Natural killer cell (primary cell): ENCODE data around the gene SLC2A14. TPM values are rescaled to one million over a fixed set of nuclear protein-coding genes. Genes with fewer than 3 reads are reported as not detected.
"Not testable (repeated sequence)": the region's sequence is repeated elsewhere in the genome, so short reads cannot be mapped to it uniquely, and the experiment has no call there.

Experiments
- ATAC-seq, 3 donors: fragments of 150-1000 bp in 2 of 3; fragments of 200-7000 bp in 1 of 3; cut with Tn5 transposase; 1 replicate in 1 of 3; 2 replicates in 2 of 3; pipeline ENCODE4 v1.10.0; 2021; ENCODE audit warnings: mild to moderate bottlenecking in 2 of 3, moderate library complexity in 2 of 3
- DNase-seq, 2 donors: peaks; one replicate each; pipeline versions ENCODE4 v3.0.0 to v3.0.0-alpha.2; 2013 to 2021; ENCODE audit warnings: mixed read lengths in 1 of 2
- H3K27ac ChIP-seq: one replicate; pipeline ENCODE4 v1.5.1; 2013; ENCODE audit warnings: mild to moderate bottlenecking, low read length
- H3K27me3 ChIP-seq: one replicate; pipeline ENCODE4 v1.6.1; 2013; ENCODE audit warnings: low read length; ENCODE audit not compliant: control insufficient read depth, insufficient read depth
- H3K36me3 ChIP-seq: one replicate; pipeline ENCODE4 v1.6.1; 2013; ENCODE audit warnings: low read length; ENCODE audit not compliant: control insufficient read depth, insufficient read depth
- H3K4me1 ChIP-seq: one replicate; pipeline ENCODE4 v1.6.1; 2013; ENCODE audit warnings: low read length; ENCODE audit not compliant: control insufficient read depth, insufficient read depth
- H3K4me3 ChIP-seq: one replicate; pipeline ENCODE4 v1.5.1; 2013; ENCODE audit warnings: low read length
- H3K9me3 ChIP-seq: one replicate; pipeline ENCODE4 v1.6.1; 2013; ENCODE audit warnings: low read length; ENCODE audit not compliant: control insufficient read depth, insufficient read depth
- H3K27ac Mint-ChIP-seq, 2 donors: one replicate each; pipeline ENCODE4 v1.8.0; 2022; ENCODE audit warnings: mild to moderate bottlenecking in 2 of 2, mixed read lengths in 2 of 2, moderate library complexity in 1 of 2
- H3K27me3 Mint-ChIP-seq, 2 donors: one replicate each; pipeline ENCODE4 v1.8.0; 2022; ENCODE audit warnings: low read depth in 2 of 2, mixed read lengths in 2 of 2
- H3K36me3 Mint-ChIP-seq: one replicate; pipeline ENCODE4 v1.8.0; 2022; ENCODE audit warnings: mixed read lengths
- H3K4me1 Mint-ChIP-seq, 2 donors: one replicate each; pipeline ENCODE4 v1.8.0; 2022; ENCODE audit warnings: mixed read lengths in 2 of 2
- H3K4me3 Mint-ChIP-seq: one replicate; pipeline ENCODE4 v1.8.0; 2022; ENCODE audit warnings: mild to moderate bottlenecking, moderate library complexity, mixed read lengths
- H3K9me3 Mint-ChIP-seq, 2 donors: one replicate each; pipeline ENCODE4 v1.8.0; 2022; ENCODE audit warnings: mixed read lengths in 2 of 2
- WGBS: methylation state at CpG from one replicate; pipeline ENCODE4 v1.1.7; 2013; ENCODE audit warnings: missing lambda C conversion rate; ENCODE audit not compliant: insufficient coverage; 5-methylcytosine and 5-hydroxymethylcytosine counted together
- intact Hi-C: fragments of 100-400 bp; cut with micrococcal nuclease; formaldehyde crosslinking; loops from one replicate; pipeline ENCODE4 v1.14.2; 2022
- total RNA-seq, 4 donors: library from RNA; stranded (reverse); fragments of 120-200 nt in 1 of 4; gene quantifications; one replicate each; pipeline versions ENCODE4 v1.2.3 to v1.2.4, GENCODE V29; 2013 to 2022
- TF ChIP-seq, protein P1 (sequence below): fragments of 200-600 bp; IDR thresholded peaks from one replicate; pipeline ENCODE4 v1.8.0; 2022; ENCODE audit warnings: antibody characterized with exemption

SLC2A14 gene
- total RNA-seq, 3 donors from 2014 or later (not counting 1 experiment from before 2014, with no cell fraction given): 0.12 to 7.9 (median 0.25) TPM

DNA sequence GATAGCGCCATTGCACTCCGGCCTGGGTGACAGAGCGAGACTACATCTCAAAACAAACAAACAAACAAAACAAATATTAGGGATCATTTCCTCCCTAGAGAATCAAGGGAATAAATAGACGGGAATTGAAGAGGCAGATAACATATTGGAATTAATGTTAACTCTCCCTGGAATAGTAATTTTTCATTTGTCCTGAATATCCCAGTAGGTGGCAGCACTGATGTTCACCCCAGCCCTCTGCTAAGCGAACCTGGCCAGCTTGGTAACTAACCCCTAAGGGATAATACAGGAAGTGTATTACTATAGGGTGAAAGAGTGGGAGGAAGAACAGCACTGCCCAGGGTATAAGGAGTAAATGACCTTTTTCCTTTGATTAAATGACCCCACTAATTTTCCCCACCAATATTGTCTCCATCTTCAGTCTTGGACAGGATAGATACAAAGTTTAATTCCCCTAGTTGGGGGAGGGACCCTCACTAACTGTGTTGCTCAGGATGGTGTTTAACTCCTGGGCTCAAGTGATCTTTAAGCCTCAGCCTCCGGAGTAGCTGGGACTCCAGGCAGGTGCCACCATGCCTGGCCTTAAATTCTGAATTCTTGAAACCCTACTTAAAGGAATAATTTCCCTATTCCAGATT is 40.5 kb downstream of the SLC2A14 start:
- DNase-seq (peak in 1 of 2 donors; percentile 54), ATAC-seq (peak; percentile 75 to 84 (median 78))
- 57% methylated on average over 6 of the region's 6 CpGs for WGBS
- Histone ChIP-seq H3K4me3 (no peak overlapping the region), H3K36me3 (no peaks in the 10 kb centered on the region), H3K27ac (no peak overlapping the region), H3K4me1 (no peaks in the 10 kb centered on the region), H3K9me3 (no peaks in the 10 kb centered on the region), H3K27me3 (no peaks in the 10 kb centered on the region)
- Mint-ChIP-seq H3K36me3 (no peaks in the 10 kb centered on the region), H3K4me3 (no peak overlapping the region), H3K27me3 (peaks cover 0 to 3% of the 10 kb centered on the region in 2 donors), H3K4me1 (peaks cover 0 to 9% of the 10 kb centered on the region in 2 donors), H3K27ac (no peak overlapping the region), H3K9me3 (no peaks in the 10 kb centered on the region)
- TF ChIP-seq, protein P1, sequence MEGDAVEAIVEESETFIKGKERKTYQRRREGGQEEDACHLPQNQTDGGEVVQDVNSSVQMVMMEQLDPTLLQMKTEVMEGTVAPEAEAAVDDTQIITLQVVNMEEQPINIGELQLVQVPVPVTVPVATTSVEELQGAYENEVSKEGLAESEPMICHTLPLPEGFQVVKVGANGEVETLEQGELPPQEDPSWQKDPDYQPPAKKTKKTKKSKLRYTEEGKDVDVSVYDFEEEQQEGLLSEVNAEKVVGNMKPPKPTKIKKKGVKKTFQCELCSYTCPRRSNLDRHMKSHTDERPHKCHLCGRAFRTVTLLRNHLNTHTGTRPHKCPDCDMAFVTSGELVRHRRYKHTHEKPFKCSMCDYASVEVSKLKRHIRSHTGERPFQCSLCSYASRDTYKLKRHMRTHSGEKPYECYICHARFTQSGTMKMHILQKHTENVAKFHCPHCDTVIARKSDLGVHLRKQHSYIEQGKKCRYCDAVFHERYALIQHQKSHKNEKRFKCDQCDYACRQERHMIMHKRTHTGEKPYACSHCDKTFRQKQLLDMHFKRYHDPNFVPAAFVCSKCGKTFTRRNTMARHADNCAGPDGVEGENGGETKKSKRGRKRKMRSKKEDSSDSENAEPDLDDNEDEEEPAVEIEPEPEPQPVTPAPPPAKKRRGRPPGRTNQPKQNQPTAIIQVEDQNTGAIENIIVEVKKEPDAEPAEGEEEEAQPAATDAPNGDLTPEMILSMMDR: peak; percentile 59
- intact Hi-C loops: loop anchor here (1.0 kb wide), 1 partner anchor 163 kb away; no protein-coding TSS in a partner anchor

DNA sequence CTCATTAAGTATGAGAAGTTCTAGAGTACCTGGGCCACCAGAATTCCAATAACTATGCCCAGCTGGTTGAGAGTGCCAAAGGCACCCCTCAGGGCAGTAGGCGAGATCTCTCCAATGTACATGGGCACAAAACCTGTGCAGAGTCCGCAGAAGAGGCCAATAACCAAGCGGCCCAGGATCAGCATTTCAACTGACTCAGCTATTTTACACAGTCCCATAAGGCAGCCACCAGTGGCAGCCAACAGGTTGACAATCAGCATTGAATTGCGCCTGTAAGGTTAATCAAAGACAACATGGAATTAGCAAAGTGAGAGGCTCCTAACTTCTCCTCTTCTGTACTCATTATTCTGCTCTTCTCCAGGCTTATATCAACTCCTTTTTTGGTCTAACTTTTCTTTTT is 43.0 kb downstream of the SLC2A14 start:
- H3K27me3 Mint-ChIP-seq, H3K36me3 ChIP-seq, H3K4me3 Mint-ChIP-seq, H3K27ac Mint-ChIP-seq, intact Hi-C loops, H3K27ac ChIP-seq, DNase-seq, H3K4me1 ChIP-seq, H3K27me3 ChIP-seq, H3K36me3 Mint-ChIP-seq, H3K9me3 Mint-ChIP-seq, H3K4me3 ChIP-seq, H3K9me3 ChIP-seq, ATAC-seq, H3K4me1 Mint-ChIP-seq: not testable (repeated sequence)
- WGBS: 96% methylated on average over 4 of the region's 4 CpGs

DNA sequence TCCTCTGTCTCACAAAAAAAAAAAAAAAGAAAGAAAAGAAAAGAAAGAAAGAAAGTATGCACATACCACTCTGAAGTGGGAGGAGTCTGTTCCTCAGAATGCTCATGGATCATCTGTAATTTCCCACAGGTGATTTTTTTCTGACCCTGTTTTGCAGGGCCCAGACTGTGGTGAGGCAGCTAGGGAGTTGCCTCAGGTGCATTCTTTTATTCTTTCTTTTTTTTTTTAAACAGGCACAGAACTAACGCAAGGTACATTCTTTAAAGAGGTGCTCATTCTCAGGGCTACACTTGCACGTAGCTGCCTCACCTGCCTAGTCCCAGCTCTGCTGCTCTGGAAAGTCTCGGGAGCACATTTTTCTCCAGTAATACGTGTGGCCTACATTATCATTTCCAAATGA is 47.0 kb downstream of the SLC2A14 start:
- H3K4me3 ChIP-seq, H3K27me3 Mint-ChIP-seq, H3K27ac ChIP-seq, H3K27ac Mint-ChIP-seq, H3K27me3 ChIP-seq, ATAC-seq, H3K4me1 ChIP-seq, H3K4me3 Mint-ChIP-seq, H3K9me3 Mint-ChIP-seq, H3K36me3 Mint-ChIP-seq, DNase-seq, H3K4me1 Mint-ChIP-seq, intact Hi-C loops, H3K36me3 ChIP-seq, H3K9me3 ChIP-seq: not testable (repeated sequence)
- WGBS: no CpG with 5 or more reads among the region's 4 CpGs

DNA sequence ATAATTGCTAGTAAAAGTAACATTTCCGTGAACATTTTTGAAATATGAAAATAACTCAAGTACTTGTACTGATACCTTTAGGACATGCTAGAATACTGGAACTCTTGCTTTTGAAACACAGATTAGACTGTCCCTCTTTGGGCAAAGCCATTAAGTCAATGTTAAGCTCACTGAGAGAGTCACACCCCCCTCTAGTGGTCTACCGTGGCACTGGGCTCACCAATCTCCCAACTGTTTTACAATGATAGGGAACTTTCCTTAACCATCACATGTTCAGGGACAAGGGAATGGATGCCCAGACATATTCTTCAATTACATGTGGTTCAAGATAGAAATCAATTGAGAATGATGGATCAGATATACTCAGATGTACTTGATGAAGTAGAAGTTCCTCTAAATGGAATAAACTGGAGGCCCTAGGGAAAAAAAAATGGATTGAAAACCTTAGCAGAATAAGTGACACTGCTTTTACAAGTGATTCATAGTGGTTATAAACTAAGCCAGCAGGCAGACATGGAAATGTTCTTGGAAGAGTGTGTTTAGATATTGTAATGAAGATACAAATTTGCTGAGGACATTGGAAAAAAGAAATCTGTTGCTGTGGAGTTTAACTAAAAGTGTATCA is 65.7 kb downstream of the SLC2A14 start:
- intact Hi-C loops: loop anchor here (1.0 kb wide), 2 partner anchors 91 to 130 kb away; no protein-coding TSS in a partner anchor
- Histone ChIP-seq H3K27me3 (no peaks in the 10 kb centered on the region), H3K4me1 (no peaks in the 10 kb centered on the region), H3K4me3 (no peak overlapping the region), H3K9me3 (no peaks in the 10 kb centered on the region), H3K36me3 (no peaks in the 10 kb centered on the region), H3K27ac (no peak overlapping the region)
- Mint-ChIP-seq H3K36me3 (no peaks in the 10 kb centered on the region), H3K27ac (no peak overlapping the region), H3K27me3 (peaks cover 0 to 3% of the 10 kb centered on the region in 2 donors), H3K4me3 (no peak overlapping the region), H3K9me3 (no peaks in the 10 kb centered on the region), H3K4me1 (no peaks in the 10 kb centered on the region)
- ATAC-seq (peak; percentile 68 to 84 (median 82)), DNase-seq (peak; percentile 45 to 75)
- WGBS: 18% methylated on average over 2 of the region's 2 CpGs
- TF ChIP-seq, protein P1: peak; percentile 92

DNA sequence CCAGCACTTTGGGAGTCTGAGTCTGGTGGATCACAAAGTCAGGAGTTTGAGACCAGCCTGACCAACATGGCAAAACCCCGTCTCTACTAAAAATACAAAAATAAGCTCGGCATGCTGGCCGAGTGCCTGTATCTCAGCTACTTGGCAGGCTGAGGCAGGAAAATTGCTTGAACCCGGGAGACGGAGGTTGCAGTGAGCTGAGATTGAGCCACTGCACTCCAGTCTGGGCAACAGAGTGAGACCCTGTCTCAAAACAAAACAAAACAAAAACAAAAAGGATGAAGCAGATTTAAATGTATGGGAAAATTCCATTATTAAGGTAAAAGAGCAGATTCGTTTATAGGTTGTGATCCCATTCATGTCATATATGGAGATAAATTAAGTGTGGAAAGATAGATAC is 66.4 kb downstream of the SLC2A14 start:
- ATAC-seq, DNase-seq, H3K36me3 ChIP-seq, intact Hi-C loops, H3K4me3 Mint-ChIP-seq, H3K9me3 Mint-ChIP-seq, H3K27ac Mint-ChIP-seq, H3K4me1 ChIP-seq, H3K36me3 Mint-ChIP-seq, H3K27me3 Mint-ChIP-seq, H3K27me3 ChIP-seq, H3K4me1 Mint-ChIP-seq, H3K4me3 ChIP-seq, H3K9me3 ChIP-seq, H3K27ac ChIP-seq: not testable (repeated sequence)
- 91% methylated on average over 5 of the region's 6 CpGs for WGBS
